Upper lobe of left lung (tissue), 6 donors: ENCODE data around the gene ITGA2. TPM values are rescaled to one million over a fixed set of nuclear protein-coding genes. Genes with fewer than 3 reads are reported as not detected.

Experiments used
- ATAC-seq, 2 donors: fragments of 200-7000 bp; cut with Tn5 transposase; one replicate each; pipeline ENCODE4 v1.9.1; 2022; ENCODE audit warnings: mild to moderate bottlenecking in 2 of 2, moderate library complexity in 2 of 2; ENCODE audit not compliant: low FRiP score in 2 of 2
- DNase-seq, 2 donors: peaks; one replicate each; pipeline ENCODE4 v3.0.0-alpha.2; 2019 to 2020
- H3K27ac ChIP-seq, 4 donors: fragments of 200-600 bp; sonication (generic); one replicate each; pipeline ENCODE4 v1.5.1; 2016 to 2019
- H3K27me3 ChIP-seq, 4 donors: fragments of 200-600 bp; sonication (generic); one replicate each; pipeline ENCODE4 v1.5.1; 2017 to 2019
- H3K36me3 ChIP-seq, 4 donors: fragments of 200-600 bp; sonication (generic); one replicate each; pipeline ENCODE4 v1.5.1; 2016 to 2019
- H3K4me1 ChIP-seq, 4 donors: fragments of 200-600 bp; sonication (generic); one replicate each; pipeline ENCODE4 v1.5.1; 2018 to 2019
- H3K4me3 ChIP-seq, 4 donors: fragments of 200-600 bp; sonication (generic); one replicate each; pipeline ENCODE4 v1.5.1; 2017 to 2019; ENCODE audit warnings: mild to moderate bottlenecking in 2 of 4, moderate library complexity in 1 of 4
- H3K9me3 ChIP-seq, 4 donors: fragments of 200-600 bp; sonication (generic); one replicate each; pipeline ENCODE4 v1.5.1; 2018 to 2019
- CTCF ChIP-seq, 6 experiments: fragments of 450-650 bp in 4 of 6; fragments of 200-600 bp in 2 of 6; sonication (generic) in 2 of 6; IDR thresholded peaks; one replicate each; pipeline ENCODE4 v1.5.1; 2016 to 2019; ENCODE audit warnings: antibody characterized with exemption in 6 of 6
- EP300 ChIP-seq, 4 donors: sonication (generic); formaldehyde crosslinking; IDR thresholded peaks; one replicate each; pipeline ENCODE4 v1.5.1; 2017; ENCODE audit warnings: antibody characterized with exemption in 4 of 4, control low read depth in 2 of 4
- POLR2A ChIP-seq, 4 donors: fragments of 450-650 bp; IDR thresholded peaks; one replicate each; pipeline ENCODE4 v1.5.1; 2016 to 2017; ENCODE audit warnings: antibody characterized with exemption in 4 of 4, mild to moderate bottlenecking in 2 of 4
- POLR2AphosphoS5 ChIP-seq, 2 donors: sonication (generic); formaldehyde crosslinking; IDR thresholded peaks; one replicate each; pipeline ENCODE4 v1.5.1; 2017; ENCODE audit warnings: antibody characterized with exemption in 2 of 2
- WGBS, 2 donors: methylation state at CpG; one replicate each; pipeline ENCODE4 v1.1.5; 2017 to 2018; 5-methylcytosine and 5-hydroxymethylcytosine counted together
- total RNA-seq, 6 donors: library from RNA; depleted of rRNA in 4 of 6; stranded (reverse); fragments of >200 nt in 4 of 6; gene quantifications; one replicate each; pipeline versions ENCODE4 v1.1.0 to v1.2.1, GENCODE V29; 2016 to 2021
- donor health status: DM: no; HTN: no; CAD: no; lungs with moderate emphysema.
- donor health status: DM: no; HTN: yes; CAD: no; lungs with severe emphysema.

ITGA2 gene
- total RNA-seq, 6 donors from 2014 or later = 4.2 to 45.8 (median 13.7) TPM

GRCh38 chr5:53041071-53041692 is 52.0 kb downstream of the ITGA2 start:
- H3K27ac ChIP-seq = peak overlapping the region in 1 of 4 donors; percentile 19
- peaks cover 18 to 33% (median 25%) of the 10 kb centered on the region in 4 donors for H3K4me1 ChIP-seq
- no peaks in the 10 kb centered on the region for H3K36me3 ChIP-seq
- WGBS, 2 donors = 32% methylated on average over 4 of the region's 4 CpGs
- no peaks in the 10 kb centered on the region for H3K9me3 ChIP-seq
- H3K4me3 ChIP-seq = peak overlapping the region in 2 of 4 donors; percentile 7 to 18
- no peaks in the 10 kb centered on the region for H3K27me3 ChIP-seq
- DNase-seq (no peak), ATAC-seq (no peak)
- TF ChIP-seq POLR2AphosphoS5 (IDR thresholded peaks at IDR 0.05) (no peak), POLR2A (IDR thresholded peaks at IDR 0.05) (no peak), EP300 (IDR thresholded peaks at IDR 0.05) (no peak), CTCF (IDR thresholded peaks at IDR 0.05) (no peak)

DNA sequence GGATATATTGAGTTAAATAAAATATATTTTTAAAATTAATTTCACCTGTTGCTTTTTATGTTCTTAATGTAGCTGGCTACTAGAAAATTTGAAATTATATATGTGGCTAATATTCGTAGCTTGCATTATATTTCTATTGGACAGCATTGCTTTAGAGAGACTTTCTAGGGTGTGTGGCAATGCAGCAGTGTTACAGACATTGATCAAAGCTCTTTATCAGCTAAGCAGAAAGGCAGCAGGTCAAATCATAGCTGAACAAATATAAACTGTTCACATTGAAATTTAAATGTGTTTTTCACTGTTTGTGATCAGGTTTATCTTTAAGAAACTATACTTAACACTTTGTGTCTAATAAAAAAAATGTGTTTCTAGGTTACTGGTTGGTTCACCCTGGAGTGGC is 52.6 kb downstream of the ITGA2 start:
- H3K36me3 ChIP-seq = no peaks in the 10 kb centered on the region
- H3K4me3 ChIP-seq = no peak overlapping the region
- no peaks in the 10 kb centered on the region for H3K9me3 ChIP-seq
- 55 to 76% methylated on average over 1 of the region's 1 CpG for WGBS, 2 donors
- ATAC-seq (no peak), DNase-seq (no peak)
- H3K27ac ChIP-seq = peak overlapping the region in 1 of 4 donors; percentile 19
- H3K4me1 ChIP-seq = peaks cover 13 to 33% (median 23%) of the 10 kb centered on the region in 4 donors
- TF ChIP-seq POLR2AphosphoS5 (IDR thresholded peaks at IDR 0.05) (no peak), POLR2A (IDR thresholded peaks at IDR 0.05) (no peak), CTCF (IDR thresholded peaks at IDR 0.05) (no peak), EP300 (IDR thresholded peaks at IDR 0.05) (no peak)
- no peaks in the 10 kb centered on the region for H3K27me3 ChIP-seq

- Histone ChIP-seq H3K9me3 (no peaks in the 10 kb centered on the region), H3K27me3 (no peaks in the 10 kb centered on the region), H3K4me3 (no peak overlapping the region), H3K4me1 (peaks cover 0 to 9% (median 4%) of the 10 kb centered on the region in 4 donors), H3K36me3 (no peaks in the 10 kb centered on the region), H3K27ac (peak overlapping the region in 2 of 4 donors; percentile 37 to 76)
- TF ChIP-seq CTCF (IDR thresholded peaks at IDR 0.05) (no peak), POLR2AphosphoS5 (IDR thresholded peaks at IDR 0.05) (peak in 1 of 2 donors; percentile 12)
- DNase-seq (no peak), ATAC-seq (no peak)
Measured at GRCh38 chr5:53045263-53045662, 56.1 kb downstream of the ITGA2 start.

DNA sequence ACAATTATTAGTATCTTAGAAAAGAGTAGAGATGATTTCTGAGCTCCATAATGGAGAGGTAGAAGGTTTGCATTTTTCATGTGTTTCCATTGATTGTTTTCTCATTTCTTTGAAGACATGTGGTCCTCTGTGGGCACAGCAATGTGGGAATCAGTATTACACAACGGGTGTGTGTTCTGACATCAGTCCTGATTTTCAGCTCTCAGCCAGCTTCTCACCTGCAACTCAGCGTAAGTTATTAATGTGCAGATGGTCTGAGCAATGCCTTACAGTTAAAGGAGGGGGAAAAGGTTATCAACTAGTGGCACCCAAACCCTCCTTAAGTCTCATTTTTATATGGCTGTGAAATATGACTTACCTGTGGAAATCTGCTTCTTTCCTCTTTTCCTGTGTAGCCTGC is 59.1 kb downstream of the ITGA2 start:
- TF ChIP-seq CTCF (IDR thresholded peaks at IDR 0.05) (no peak), POLR2A (IDR thresholded peaks at IDR 0.05) (no peak), POLR2AphosphoS5 (IDR thresholded peaks at IDR 0.05) (no peak), EP300 (IDR thresholded peaks at IDR 0.05) (no peak)
- 95 to 96% methylated on average over 2 of the region's 2 CpGs for WGBS, 2 donors
- no peak for DNase-seq
- Histone ChIP-seq H3K27me3 (no peaks in the 10 kb centered on the region), H3K4me1 (peaks cover 0 to 9% (median 4%) of the 10 kb centered on the region in 4 donors), H3K9me3 (no peaks in the 10 kb centered on the region), H3K27ac (no peak overlapping the region), H3K36me3 (peaks cover 0 to 8% (median 0%) of the 10 kb centered on the region in 4 donors), H3K4me3 (no peak overlapping the region)
- no peak for ATAC-seq

GRCh38 chr5:53052499-53052898 is 63.3 kb downstream of the ITGA2 start:
- no peak for ATAC-seq
- DNase-seq = no peak
- 78 to 90% methylated on average over 2 of the region's 2 CpGs for WGBS, 2 donors
- no peak overlapping the region for H3K27ac ChIP-seq
- no peaks in the 10 kb centered on the region for H3K27me3 ChIP-seq
- peaks cover 0 to 21% (median 0%) of the 10 kb centered on the region in 4 donors for H3K36me3 ChIP-seq
- H3K9me3 ChIP-seq = no peaks in the 10 kb centered on the region
- TF ChIP-seq EP300 (IDR thresholded peaks at IDR 0.05) (no peak), CTCF (IDR thresholded peaks at IDR 0.05) (no peak), POLR2AphosphoS5 (IDR thresholded peaks at IDR 0.05) (no peak), POLR2A (IDR thresholded peaks at IDR 0.05) (no peak)
- H3K4me3 ChIP-seq = no peak overlapping the region
- no peaks in the 10 kb centered on the region for H3K4me1 ChIP-seq
